ENCODE data around the gene DNASE1. TPM values are rescaled to one million over a fixed set of nuclear protein-coding genes. Genes with fewer than 3 reads are reported as not detected.

The DNASE1 gene
- polyA plus RNA-seq, 1 donor = 19.7 TPM

GRCh38 chr16:3698941-3699340 is 44.5 kb downstream of the DNASE1 start:
- no peak for DNase-seq

- DNase-seq = no peak
Observed at GRCh38 chr16:3701531-3701930, 47.0 kb downstream of the DNASE1 start.

- no peak for DNase-seq
Observed at GRCh38 chr16:3702082-3702481, 47.6 kb downstream of the DNASE1 start.

- DNase-seq = no peak
Observed at GRCh38 chr16:3706253-3707012, 51.9 kb downstream of the DNASE1 start.

Other genes starting within 250 kb of the DNASE1 start
- 1.8 TPM for gene ZNF597, start 211.2 kb upstream of the DNASE1 start, polyA plus RNA-seq (ENCODE audit: insufficient read length)
- 33.2 TPM for gene NAA60, start 211.0 kb upstream of the DNASE1 start, polyA plus RNA-seq (ENCODE audit: insufficient read length)
- not detected for gene C16orf90, start 159.2 kb upstream of the DNASE1 start, polyA plus RNA-seq (ENCODE audit: insufficient read length)
- 17.5 TPM for gene CLUAP1, start 153.7 kb upstream of the DNASE1 start, polyA plus RNA-seq (ENCODE audit: insufficient read length)
- gene NLRC3, start 77.3 kb upstream of the DNASE1 start, polyA plus RNA-seq (ENCODE audit: insufficient read length) = 0.86 TPM
- gene SLX4, start 43.1 kb upstream of the DNASE1 start, polyA plus RNA-seq (ENCODE audit: insufficient read length) = 4.6 TPM
- gene TRAP1, start 62.8 kb downstream of the DNASE1 start, polyA plus RNA-seq (ENCODE audit: insufficient read length) = 175 TPM
- 56.5 TPM for gene CREBBP, start 226.0 kb downstream of the DNASE1 start, polyA plus RNA-seq (ENCODE audit: insufficient read length)